Skin epidermis (tissue), 12 donors: ENCODE results near the gene LRRC71.

Experiments used
- H3K27ac ChIP-seq, 21 experiments: fragments of 200-600 bp; sonication (generic) in 11 of 21; one replicate each; pipeline ENCODE4 v1.5.0; 2020; ENCODE audit warnings: mild to moderate bottlenecking in 3 of 21, inconsistent platforms in 2 of 21, moderate library complexity in 2 of 21
- H3K4me3 ChIP-seq, 7 experiments: fragments of 200-600 bp; sonication (generic) in 2 of 7; one replicate each; pipeline ENCODE4 v1.5.0; 2020; ENCODE audit warnings: inconsistent platforms in 2 of 7, mild to moderate bottlenecking in 2 of 7, moderate library complexity in 1 of 7

The LRRC71 gene

DNA sequence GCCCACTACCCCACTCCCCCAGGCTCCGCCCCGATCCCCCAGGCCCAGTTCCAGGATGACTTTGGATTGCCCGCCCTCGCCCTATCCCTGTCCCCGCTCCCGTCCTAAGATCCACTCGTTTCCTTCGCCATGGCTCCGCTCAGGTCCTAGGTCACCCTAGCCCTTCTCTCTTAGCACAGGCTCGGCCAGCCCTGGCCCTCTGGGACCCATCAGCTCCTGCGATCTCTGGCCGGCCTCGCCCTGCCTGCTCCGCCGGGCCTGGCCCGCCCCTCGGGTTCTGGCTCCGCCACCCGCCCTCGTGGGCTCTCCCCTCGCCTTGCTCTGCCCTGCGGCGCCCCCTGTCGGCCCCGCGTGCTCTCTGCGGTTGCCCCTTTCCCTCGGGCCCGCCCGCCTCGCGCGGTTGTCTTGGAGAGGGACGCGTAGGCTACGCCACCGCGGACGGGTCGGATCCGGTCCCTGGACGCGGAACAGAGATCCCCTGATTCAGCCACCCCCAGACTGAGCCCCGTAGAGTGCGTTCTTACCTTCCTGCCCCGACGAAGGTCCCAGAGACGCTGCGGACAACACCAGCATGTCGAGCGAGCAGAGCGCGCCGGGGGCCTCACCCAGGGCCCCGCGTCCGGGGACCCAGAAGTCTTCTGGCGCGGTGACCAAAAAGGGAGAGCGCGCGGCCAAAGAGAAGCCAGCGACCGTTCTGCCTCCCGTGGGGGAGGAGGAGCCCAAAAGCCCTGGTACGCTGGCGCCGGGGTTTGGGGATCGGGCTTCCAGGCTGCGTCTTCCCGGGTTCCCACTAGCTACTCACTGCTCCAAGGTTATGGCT is at the start of gene LRRC71:
TSS of gene LRRC71 (plus strand) at position 400 of the 820 bp plus-strand sequence. CDS start at position 572, 172 bp downstream.
- Histone ChIP-seq H3K27ac (no peak within 1 kb of the TSS), H3K4me3 (peak within 1 kb of the TSS in 2 of 7 experiments; percentile 4 to 9)

DNA sequence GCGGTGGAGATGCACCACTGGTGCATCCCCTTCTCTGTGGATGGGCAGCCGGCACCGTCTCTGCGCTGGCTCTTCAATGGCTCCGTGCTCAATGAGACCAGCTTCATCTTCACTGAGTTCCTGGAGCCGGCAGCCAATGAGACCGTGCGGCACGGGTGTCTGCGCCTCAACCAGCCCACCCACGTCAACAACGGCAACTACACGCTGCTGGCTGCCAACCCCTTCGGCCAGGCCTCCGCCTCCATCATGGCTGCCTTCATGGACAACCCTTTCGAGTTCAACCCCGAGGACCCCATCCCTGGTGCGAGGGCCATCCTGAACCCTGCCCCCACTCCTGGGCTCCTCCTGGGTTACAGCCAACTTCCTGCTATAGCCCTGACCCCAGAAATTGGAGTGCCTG is 46.8 kb upstream of the LRRC71 start:
- H3K4me3 ChIP-seq: no peak overlapping the region

DNA sequence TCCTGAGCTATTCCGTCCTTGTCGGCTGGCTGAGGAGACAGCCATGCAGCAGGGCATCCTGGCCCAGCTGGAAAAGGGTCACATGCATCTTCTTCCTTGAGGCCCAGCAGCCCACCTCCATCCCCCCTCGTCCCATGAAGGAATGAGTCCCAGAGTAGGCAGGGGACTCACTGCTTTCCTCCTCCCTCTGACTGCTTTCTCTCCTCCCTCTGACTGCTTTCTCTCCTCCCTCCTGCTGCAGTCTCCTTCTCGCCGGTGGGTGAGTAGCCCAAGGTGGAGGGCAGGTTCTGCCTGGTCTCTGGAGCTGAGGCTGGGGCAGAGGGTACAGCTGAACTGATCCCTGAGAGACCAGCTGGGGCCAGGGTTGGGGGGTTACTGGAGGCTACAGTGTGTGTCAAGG is 46.3 kb upstream of the LRRC71 start:
- Histone ChIP-seq H3K4me3 (no peak overlapping the region), H3K27ac (no peak overlapping the region)

More for the DNA sequence above, 46.8 kb upstream of the LRRC71 start:
- no peak overlapping the region for H3K27ac ChIP-seq

DNA sequence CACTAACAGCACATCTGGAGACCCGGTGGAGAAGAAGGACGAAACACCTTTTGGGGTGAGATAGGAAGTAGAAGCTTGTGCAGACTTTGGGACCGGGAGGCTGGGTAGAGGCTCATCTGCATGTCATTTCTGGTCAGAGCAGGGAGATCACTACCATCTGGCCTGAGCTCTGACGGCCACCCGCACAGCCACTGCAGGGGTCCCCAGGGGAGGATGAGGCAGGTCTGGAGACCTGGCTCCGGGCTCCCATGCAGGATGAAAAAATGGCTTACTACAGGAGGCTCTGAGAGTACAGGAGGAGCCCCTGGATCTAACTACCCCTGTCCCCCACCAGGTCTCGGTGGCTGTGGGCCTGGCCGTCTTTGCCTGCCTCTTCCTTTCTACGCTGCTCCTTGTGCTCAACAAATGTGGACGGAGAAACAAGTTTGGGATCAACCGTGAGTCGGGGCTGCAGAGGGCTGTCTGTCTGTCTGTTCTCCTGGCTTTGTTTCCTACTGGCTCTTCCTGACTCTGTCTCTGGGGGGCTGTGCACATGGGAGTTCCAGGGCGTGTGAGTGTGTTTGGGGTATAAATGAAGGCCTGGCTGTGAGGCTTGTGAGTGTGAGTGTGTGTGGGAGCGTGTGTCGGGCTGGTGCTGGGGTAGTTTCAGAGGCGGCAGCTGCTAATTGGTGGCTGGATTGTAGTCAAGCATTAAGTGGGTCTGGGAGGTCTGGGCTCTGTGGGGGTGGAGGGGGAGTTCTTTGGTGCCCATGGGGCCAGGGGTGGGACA is 45.7 kb upstream of the LRRC71 start:
- no peak overlapping the region for H3K27ac ChIP-seq

DNA sequence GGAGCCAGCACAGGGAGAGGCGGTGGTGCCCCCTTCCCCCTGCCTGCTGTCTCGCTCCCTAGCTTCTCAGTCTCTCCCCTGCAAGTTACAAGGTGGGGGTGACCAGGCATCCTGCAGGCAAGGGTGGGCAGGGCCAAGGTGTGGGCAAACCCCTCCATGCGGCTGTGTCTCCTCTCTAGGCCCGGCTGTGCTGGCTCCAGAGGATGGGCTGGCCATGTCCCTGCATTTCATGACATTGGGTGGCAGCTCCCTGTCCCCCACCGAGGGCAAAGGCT is 45.2 kb upstream of the LRRC71 start:
- H3K4me3 ChIP-seq: no peak overlapping the region
- no peak overlapping the region for H3K27ac ChIP-seq

More for the DNA sequence above, 45.7 kb upstream of the LRRC71 start:
- no peak overlapping the region for H3K4me3 ChIP-seq

DNA sequence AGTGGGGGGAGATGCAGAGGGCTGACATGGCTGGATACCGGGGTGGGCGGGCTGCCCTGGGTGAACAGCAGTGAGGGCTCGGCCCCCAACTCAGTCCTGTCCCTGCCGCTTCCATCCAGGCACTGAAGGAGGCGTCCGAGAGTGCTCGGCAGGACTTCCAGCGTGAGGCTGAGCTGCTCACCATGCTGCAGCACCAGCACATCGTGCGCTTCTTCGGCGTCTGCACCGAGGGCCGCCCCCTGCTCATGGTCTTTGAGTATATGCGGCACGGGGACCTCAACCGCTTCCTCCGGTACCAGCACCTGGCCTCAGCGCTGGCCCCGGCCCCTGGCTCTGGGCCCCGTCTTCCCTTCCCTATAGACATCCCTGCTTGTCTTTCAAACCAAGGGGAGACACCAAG is 44.2 kb upstream of the LRRC71 start:
- H3K4me3 ChIP-seq: no peak overlapping the region
- H3K27ac ChIP-seq: no peak overlapping the region

DNA sequence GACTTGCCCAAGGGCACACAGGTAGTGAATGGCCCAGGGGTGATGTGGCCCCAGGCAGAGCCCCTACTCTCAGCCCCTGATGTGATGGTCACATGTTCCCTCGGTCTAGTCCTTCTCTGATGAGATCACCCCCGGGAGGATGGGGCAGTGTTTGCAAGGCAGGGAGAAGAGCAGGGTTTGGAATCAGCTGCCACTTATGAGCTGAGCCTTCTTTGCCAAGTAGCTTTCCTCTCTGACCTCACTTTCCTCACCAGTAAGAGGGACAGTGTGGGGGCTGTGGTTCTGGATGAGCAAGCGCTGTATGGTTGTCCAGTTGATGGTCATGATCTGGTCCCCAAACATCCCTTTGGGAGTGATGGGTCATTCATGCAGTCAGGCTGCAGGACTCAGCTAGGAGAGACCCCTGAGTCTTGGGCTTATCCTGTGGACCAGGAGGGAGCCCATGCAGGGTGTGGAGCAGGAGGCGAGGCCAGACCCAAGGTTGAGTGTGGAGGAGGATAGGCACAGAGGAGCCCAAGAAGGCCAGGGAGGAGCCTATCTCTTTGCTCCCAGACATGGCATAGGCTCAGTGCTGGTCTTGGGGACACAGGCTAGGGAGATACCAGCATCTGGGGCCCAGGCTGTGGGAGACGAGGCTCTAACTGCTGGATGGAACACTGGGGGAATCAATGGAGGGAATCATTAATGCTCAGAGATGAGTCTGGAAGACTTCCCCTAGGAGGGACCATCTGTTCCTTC is 42.8 kb upstream of the LRRC71 start:
- Histone ChIP-seq H3K4me3 (no peak overlapping the region), H3K27ac (no peak overlapping the region)

DNA sequence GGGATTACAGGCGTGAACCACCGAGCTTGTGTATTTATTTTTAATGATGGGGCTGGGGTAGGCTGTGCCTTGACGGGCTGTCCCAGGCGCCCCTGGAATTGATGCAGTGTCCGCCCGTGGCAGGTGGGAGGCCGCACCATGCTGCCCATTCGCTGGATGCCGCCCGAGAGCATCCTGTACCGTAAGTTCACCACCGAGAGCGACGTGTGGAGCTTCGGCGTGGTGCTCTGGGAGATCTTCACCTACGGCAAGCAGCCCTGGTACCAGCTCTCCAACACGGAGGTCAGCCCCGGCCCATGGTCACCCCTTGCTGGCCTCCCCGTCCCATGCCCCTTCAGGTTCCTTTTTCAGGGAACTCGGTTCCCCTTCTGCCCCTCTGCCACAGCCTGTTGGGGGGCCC is 40.6 kb upstream of the LRRC71 start:
- H3K27ac ChIP-seq: no peak overlapping the region
- H3K4me3 ChIP-seq: no peak overlapping the region

DNA sequence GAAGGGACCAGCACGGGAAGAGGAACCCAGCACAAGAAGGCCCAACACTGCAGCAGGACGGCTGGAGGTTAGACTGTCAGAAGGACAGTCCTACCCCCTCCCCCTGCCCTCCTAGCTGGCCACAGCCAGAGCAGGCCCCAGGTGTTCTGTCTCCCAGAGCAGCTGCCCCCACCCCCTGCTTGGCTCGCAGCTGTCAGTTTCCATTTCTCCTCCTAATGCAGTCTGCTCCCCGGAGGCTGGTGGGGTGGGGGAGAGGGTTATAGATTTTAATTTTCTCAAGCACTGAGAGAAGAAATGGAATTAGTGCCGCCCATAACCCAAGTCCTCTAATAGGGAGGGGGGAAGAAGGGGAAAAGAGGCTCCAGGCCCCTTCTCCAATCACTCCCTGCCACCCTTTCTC is 40.0 kb upstream of the LRRC71 start:
- H3K27ac ChIP-seq: no peak overlapping the region
- no peak overlapping the region for H3K4me3 ChIP-seq

DNA sequence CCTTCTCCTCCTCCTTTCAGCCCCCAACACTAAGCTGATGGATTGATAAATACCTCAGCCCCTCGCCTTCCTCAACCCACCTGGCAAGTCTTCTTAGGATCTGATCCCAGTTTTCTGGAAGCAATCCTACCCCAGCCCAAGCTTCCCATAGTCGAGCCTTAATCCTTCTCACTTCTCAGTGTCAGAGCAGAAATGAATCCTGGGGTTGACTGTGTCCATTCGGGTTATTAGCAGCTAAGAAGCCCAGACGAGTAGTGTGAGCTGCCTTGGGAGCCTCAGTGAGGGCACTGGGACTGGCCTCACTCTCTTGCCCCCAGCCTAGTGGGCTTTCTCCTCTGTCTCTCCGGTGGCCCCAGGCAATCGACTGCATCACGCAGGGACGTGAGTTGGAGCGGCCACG is 39.3 kb upstream of the LRRC71 start:
- Histone ChIP-seq H3K27ac (no peak overlapping the region), H3K4me3 (no peak overlapping the region)

DNA sequence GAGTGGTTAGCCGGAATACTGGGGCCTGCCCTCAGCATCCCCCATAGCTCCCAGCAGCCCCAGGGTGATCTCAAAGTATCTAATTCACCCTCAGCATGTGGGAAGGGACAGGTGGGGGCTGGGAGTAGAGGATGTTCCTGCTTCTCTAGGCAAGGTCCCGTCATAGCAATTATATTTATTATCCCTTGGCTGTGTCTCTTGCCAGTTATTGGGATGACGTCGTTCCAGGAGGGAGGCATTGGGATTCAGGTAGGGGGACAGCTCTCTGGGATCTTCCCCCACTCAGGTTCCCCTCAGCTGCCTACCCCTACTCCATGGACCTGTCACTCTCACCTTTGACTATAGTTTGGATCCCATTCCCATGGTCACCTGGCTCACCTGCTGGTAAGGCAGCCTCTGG is 38.8 kb upstream of the LRRC71 start:
- no peak overlapping the region for H3K27ac ChIP-seq
- H3K4me3 ChIP-seq: no peak overlapping the region

DNA sequence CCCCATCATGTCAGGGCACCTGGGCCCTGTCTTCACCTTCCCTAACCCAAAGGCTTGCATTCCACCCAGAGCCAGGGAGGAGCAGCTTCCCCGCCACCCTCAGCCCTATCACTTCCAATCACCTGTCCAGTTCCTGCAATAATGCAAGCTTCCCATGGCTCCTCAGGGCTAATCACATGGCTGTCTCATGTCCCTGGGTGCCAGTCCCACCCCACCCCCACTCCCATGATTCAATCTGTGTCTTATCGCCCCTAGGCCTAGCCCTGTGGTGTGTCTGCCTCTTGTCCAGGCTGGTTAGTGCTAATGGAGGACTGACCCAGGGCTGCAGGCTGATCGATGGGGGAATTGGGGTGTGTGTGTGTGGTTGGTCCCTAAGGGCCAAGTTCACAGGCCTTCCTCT is 37.9 kb upstream of the LRRC71 start:
- Histone ChIP-seq H3K4me3 (no peak overlapping the region), H3K27ac (no peak overlapping the region)

DNA sequence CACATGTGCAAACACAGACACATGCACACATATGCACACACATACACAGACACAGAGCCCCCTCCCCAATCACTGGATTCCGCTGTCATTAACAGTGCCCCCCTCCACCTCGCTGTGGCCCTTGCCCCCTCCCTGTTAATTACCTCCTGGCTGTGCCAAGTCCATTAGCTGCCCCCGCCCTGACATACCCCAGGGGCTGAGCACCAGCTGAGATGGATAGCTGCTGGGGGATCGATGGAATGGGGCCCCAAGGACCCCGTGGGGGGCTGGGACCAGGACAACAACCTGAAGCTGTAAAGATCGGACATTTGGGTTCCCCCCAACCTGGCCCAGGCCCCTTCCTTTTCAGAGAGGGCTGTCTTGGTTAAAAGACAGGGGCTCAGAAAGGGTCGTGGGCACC is 36.5 kb upstream of the LRRC71 start:
- Histone ChIP-seq H3K27ac (no peak overlapping the region), H3K4me3 (no peak overlapping the region)

DNA sequence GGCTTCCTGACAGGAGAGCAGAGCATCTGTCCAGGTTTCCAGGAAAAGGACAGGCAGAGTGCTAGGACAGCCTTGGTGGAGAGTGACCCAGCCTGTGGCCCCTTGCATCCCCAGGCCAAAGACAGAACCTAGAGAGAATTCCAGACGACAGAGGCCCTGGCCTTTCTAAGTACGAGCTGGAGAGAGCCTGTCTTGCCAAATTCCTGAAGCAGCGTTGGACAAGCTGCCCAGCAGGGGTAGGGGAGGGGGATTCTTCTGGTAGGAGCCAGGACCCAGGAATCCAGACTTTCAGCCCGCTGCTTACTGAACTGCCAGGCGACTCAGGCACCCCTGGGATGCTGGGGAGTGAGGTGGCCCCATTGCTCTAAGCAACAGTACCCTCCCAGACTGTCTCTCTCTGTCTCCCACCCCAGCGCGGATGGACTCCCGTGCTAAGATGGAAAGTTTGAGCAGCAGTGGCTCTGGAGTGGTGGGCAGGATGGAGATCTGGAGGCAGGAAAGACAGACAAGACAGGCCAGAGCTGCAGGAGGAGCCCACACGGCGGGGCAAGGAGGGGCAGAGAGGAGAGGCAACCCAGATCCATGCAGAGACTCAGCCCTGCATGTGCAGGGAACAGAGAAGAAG is 35.8 kb upstream of the LRRC71 start:
- no peak overlapping the region for H3K4me3 ChIP-seq
- H3K27ac ChIP-seq: no peak overlapping the region

DNA sequence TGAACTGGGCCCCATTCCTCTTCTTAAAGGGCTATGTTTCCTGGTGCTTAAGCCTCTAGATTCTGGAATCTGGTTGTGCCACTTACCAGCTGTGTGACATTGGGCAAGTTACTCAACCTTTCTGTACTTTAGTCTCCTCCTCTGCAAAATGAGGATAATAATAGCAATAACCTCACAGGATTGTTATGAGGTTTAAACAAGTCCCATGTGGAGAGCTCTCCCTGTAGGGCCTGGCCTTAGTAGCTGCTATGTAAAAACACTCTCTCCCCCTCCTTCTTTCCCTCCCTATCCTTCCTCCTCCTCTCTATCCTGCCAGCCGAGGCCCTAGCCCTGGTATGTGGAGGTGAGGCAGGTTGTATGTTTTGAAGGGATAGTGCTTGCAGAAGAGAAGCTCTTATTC is 35.1 kb upstream of the LRRC71 start:
- Histone ChIP-seq H3K4me3 (no peak overlapping the region), H3K27ac (no peak overlapping the region)

DNA sequence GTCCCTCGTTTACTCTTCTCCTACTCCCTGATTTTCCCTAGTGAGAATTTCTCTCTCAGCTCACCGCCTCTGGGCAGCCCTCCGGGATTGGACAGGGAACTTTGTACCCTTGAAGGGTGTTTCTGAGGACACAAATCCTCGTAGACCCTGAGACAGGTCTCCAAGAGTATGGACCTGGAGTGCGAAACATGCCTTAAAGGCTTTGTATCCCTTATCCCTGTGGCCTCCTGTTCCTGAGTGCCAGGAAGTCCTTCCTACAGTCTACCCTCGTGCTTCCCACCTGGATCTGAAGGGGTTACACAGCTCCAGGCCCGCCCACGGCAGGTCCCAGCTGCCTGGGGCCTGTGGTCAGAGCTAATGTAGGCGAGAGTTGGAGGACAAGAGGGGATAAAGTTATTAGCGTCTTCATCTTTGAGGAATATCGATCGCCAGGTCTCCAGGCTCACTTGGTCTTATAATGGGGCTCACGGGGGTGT is 34.5 kb upstream of the LRRC71 start:
- H3K4me3 ChIP-seq: no peak overlapping the region

DNA sequence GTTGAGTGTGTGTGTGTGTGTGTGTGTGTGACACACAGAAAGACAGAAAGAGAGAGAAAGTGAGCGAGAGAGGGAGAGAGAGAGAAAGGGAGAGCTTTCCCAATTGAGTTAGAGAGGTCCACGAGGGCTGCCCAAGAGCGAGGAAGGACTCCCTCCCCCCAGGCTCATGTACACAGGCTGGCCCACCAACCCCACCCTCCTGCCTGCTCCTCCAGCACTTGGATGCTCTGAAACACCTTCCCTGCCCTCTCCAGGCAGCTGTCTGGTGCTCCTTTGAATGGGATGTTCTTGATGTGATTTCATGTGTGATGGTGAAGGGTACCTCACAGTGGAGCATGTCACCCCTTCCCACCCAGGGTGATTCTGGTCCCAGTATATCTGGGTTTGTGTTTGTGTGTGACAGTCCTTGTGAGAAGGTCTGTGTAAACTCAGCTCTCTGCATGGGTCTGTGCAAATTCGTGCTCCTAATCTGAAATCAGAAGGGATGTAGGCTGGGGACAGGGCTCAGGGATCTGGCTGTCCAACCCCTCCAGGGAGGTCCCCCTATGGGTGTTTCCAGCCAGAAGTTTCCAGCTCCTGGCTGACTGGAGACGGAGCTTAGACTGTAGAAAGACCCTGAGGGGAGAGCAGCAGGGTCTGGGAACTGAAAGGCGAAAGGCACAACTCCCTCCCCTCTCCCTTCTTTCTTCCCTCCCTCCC is 33.7 kb upstream of the LRRC71 start:
- Histone ChIP-seq H3K4me3 (no peak overlapping the region), H3K27ac (no peak overlapping the region)

More for the DNA sequence above, 34.5 kb upstream of the LRRC71 start:
- H3K27ac ChIP-seq: no peak overlapping the region

DNA sequence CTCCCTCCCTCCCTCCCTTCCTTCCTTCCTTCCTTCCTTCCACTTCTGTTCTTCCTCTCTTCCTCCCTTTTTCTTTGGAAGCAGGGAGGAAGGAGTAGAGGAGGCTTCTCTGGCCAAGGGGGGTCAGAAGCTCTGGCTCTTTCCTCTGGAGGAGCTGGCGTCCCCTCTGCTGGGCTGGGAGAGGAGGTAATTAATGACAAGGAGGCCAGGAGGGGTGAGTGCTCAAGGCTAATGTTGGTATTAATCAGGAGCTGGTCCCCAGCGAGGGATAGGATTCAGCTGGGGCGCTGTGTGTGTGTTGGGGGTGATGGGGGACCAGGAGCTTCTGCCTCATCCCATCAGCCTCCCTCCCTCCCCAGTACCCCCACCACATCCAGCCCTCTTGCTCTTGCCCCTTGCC is 33.1 kb upstream of the LRRC71 start:
- Histone ChIP-seq H3K27ac (no peak overlapping the region), H3K4me3 (no peak overlapping the region)

DNA sequence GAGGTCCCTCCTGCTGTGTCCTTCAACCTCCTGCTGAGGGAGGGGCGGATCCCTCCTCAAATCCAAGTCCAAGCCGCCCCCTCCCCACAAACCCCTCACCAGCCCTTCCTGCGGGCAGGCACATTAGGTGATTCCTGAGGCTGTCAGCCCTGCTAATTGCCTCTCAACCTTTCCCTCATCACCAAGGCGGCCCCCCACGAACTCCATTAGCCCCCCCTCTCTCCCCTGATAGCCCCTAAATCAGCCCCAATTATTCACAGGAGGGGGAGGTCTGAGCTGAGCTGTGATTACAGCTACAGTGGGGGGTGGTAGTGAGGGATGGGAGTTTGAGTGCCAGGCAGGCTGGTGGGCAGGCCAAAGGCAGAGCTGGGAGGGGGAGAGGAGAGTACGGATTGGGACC is 32.7 kb upstream of the LRRC71 start:
- H3K4me3 ChIP-seq: no peak overlapping the region
- no peak overlapping the region for H3K27ac ChIP-seq
